GM19324 (cell line): ENCODE measurements around the gene CHMP4B.

Experiments
- ATAC-seq: cut with Tn5 transposase; IDR thresholded peaks from one replicate; pipeline ENCODE4 v1.9.1; 2021; ENCODE audit warnings: mild to moderate bottlenecking, moderate library complexity; ENCODE audit not compliant: unreplicated experiment, low FRiP score

CHMP4B gene, protein sequence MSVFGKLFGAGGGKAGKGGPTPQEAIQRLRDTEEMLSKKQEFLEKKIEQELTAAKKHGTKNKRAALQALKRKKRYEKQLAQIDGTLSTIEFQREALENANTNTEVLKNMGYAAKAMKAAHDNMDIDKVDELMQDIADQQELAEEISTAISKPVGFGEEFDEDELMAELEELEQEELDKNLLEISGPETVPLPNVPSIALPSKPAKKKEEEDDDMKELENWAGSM

DNA sequence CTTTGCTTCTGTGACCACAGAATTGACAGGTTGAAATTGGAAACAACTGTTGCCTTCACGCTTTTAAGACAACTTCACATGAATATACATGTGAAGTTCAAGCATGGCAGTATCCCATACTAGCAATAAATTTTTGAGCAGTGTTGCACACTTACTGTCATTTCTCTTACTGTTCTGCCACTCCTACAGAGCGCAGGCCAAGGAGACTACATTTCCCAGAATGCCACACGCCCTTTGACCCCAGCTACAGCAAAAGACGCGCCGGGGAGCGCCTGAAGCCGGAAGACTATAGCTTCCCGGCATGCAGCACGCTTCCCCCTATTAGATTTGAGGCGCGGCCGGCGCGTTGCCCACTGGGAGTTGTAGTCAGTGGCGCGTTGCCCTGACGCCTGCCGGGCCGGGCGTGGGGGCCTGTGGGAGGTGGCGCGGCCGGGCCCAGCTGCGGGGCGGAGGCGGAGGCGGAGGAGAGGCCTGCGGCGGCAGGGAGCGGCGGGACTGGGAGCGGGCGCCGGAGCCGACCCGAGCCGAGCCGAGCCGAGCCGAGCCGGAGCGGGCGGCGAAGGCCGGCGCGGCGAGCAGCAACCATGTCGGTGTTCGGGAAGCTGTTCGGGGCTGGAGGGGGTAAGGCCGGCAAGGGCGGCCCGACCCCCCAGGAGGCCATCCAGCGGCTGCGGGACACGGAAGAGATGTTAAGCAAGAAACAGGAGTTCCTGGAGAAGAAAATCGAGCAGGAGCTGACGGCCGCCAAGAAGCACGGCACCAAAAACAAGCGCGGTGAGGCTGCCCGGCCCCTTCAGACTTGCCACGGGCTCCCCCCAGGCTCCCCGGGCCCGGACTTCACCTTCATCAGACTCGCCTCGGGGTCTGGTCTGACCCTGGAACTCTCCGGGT lies at the start of gene CHMP4B:
TSS of gene CHMP4B (plus strand) at position 464 of the 891 bp plus-strand sequence. CDS start at position 585, 121 bp downstream.
- peak; percentile 96 for ATAC-seq

DNA sequence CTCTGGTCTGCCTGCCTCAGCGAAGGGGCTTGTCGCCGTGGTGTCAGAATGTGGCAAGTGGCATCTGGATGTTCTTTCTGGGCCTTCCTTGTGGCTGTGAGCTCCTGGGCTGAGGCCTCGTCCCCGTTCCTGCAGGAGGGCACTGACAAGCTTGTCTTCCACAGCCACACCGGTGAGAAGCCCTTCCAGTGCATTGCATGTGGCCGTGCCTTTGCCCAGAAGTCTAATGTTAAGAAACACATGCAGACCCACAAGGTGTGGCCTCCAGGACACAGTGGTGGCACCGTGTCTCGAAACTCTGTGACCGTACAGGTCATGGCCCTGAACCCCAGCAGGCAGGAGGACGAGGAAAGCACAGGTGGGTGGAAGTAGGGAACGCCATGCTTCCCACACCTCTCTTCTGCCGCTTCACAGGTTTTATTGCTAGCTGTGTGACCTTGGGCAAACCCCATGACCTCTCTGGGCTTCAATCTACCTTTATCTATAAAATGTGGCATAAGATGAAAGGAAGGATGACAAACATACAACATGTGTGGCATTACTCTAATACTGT lies 49.4 kb upstream of the CHMP4B start:
- ATAC-seq, result no peak

DNA sequence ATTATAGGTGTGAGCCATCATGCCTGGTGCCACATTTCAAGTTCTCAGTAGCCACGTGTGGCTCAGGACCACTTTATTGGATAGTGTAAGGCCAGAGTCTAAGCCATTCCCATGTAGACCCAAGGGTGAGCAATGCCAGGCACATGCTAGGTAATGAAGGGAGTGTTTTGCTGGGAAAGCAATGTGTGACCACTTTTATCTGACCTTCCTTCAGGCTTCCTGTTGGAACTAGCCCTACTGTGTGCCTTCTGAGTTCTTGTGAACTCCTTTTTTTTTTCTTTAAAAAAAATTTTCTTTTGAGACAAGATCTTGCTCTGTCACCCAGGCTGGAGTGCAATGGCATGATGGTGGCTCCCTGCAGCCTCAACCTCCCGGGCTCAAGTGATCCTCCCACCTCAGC lies 46.0 kb upstream of the CHMP4B start:
- no peak for ATAC-seq

DNA sequence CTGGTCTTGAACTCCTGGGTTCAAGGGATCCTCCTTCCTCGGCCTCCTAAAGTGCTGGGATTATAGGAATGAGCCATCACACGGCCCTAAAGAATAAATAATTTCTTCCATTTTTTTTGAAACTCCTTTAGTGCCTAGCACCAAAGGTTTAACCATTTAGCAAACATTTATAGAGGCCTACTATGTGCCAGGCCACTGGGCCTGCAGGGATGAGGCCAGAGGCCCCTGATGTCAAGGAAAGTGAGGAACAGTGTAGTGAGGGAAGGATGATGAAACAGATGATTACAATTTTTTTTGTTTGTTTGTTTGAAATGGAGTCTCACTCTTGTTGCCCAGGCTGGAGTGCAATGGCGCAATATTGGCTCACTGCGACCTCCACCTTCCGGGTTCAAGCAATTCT lies 45.6 kb upstream of the CHMP4B start:
- no peak for ATAC-seq

DNA sequence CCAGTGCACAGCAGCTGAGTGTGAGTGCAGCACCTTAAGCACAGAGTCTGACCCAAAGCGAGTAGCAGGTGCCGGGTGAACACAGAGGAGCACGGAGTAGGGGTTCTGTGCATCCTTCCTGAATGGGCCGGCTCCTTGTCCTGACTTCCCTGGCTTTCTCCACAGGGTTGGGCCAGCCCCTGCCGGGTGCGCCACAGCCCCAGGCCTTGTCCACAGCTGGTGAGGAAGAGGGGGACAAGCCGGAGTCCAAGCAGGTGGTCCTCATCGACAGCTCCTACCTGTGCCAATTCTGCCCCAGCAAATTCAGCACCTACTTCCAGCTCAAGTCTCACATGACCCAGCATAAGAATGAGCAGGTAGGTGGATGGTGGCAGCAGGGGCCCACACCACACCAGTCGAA lies 44.5 kb upstream of the CHMP4B start:
- ATAC-seq, result no peak

DNA sequence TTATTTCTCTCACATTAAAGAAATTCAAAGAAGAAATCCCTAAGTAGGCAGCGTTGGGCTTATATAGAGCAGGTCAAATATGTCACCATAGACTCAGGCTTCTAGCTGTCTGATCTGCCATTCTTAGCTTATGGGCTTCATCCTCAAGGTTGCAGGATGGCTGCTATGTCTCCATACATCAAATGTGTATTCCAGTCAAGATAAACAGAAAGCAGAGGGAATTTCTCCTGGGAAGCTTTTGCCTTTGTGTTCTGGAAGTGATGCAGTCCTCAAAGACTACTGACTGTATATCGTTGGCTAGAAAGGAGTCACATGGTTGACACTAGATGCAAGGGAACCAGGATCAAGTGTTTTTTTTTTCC lies 43.4 kb upstream of the CHMP4B start:
- no peak for ATAC-seq

DNA sequence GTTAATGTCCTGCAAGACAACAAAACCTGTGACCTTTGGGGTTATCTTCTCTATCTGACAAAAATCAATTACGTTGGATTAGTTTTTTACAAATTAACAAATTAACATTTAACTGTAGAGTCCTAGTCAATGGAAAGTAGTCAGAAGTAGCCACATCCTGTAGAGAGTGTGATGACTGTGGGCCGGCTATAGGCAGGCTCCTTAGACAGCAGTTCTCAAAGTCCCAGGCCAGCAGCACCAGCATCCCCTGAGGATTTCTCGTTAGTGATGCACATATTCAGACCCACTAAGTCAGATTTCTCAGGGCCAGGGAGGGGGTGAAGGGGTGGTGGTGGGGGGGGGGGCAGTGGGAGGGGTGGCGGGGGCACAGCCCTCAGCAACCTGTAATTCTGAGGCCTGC lies 42.1 kb upstream of the CHMP4B start:
- ATAC-seq, result no peak

DNA sequence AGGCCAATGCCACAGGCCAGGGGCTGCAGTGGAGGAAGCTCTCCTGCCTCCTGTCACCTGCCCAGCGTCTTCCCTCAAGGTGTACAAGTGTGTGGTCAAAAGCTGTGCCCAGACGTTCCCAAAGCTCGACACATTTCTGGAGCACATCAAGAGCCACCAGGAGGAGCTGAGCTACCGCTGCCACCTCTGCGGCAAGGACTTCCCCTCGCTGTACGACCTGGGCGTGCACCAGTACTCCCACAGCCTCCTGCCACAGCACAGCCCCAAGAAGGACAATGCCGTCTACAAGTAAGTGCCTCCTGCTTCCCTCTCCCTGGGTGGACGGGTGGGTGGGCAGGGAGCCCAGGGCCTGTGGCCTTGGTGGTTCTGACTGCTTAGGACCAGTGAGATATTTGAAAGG lies 41.1 kb upstream of the CHMP4B start:
- ATAC-seq, result no peak

DNA sequence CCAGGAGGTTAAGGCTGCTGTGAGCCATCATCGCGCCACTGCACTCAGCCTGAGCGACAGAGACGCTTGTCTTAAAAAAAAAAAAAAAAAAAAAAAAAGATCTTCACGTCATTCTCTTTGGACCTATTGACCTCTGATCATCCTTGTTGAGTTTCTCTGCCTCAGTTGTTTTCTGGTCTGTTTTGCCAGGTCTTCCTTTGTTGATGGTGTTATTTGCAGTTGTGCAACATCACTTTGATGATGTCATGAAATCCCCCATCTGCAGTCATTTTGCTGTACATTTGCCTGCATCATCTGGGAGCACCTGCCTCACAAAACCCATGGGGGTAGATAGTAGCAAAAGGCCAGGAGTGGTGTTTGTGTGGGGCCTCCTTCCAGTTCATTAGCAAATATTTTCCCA lies 39.2 kb upstream of the CHMP4B start:
- ATAC-seq, result no peak

DNA sequence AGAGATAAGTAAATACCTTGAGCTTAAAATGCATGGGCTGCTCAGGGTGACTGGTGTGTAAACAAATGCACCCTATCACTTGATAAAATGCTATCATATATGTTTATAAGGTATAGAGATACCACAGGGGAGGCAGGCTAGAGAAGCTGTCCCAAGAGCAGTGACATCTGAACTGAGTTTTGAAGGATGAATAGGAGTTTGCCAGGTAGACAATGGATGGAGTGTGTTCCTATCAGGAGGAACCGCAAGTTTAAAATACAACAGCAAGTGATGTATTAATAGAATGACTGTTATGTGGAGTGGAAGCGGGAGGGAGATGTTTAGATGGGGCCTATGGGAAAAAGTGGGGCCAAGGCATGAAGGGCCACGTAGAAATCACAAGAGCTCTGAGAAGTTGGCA lies 38.7 kb upstream of the CHMP4B start:
- no peak for ATAC-seq

DNA sequence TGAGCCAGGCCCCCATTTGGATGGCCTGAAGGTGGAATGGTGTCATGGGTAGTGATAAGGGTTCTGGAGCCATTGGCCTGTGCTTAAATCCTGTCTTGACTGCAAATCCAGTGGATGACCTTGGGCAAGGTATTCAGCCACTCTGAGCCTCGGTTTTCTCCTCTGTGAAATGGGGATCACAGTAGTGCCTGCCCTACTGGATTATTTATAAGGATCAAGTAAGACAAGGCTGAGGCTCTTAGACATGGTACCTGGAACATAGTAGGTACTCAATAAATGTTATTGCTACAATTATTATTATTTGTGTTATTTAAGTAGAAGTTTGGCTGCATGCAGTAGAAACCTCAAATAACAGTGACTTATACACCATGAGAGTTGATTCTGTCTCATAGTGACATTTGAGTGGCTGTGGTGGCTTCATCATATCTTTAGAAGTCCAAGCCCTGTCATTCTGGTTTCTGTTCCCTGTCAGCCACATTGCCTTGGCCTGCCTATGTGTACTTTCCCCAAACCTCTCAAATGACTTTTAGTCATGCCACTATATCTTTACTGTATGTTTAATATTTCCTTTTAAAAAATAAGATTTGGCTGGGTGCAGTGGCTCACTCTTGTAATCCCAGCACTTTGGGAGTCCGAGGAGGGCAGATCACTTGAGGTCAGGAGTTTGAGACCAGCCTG lies 37.6 kb upstream of the CHMP4B start:
- no peak for ATAC-seq

DNA sequence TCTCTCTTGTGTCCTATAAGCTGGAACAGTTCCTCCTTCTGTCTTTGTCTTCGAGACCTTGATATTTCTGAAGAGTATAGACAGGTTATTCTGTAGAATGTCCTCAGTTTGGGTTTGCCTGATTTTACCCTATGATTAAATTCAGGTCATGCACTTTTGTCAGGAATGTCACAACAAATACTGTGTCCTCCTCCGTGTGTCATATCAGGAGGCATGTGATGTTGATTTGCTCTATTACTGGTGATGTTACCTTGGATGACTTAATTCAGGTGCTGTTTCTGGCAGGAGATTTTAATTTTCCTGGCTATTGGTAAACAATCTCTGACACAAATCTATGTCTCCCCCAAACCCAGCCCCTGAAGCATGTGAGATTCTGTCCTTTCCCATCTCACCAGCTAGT lies 33.3 kb upstream of the CHMP4B start:
- ATAC-seq, result no peak

DNA sequence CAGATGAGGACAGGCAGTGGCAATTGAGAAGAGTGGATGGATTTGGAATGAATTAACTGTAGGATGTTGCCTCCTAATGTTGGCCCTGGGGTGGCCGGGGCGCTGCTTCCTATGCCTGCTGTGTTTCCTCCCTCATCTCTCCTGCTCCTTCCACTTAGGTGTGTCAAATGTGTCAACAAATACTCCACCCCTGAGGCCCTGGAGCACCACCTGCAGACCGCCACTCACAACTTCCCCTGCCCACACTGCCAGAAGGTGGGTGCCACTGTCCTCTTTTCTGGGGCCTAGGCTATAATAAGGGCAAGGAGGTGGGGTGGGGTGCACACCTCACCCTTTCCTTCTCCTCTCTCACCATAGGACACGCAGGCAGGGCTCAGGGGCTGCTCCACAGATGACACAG lies 30.0 kb upstream of the CHMP4B start:
- ATAC-seq, result no peak

DNA sequence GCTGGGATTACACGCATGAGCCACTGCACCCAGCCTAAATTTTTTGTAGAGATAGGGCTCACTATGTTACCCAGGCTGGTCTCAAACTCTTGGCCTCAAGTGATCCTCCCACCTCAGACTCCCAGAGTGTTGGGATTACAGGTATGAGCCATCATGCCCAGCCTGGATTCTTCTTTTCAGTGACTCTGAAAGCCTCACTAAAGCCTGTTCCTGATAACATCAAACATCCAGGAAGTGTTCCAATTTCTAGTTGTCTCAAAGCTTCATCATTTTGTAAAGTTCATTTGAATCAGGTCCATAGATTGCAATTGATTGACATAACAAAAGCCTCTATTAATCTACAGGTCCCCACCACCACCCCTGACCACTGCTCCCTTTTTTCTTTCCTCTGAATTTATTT lies 29.2 kb upstream of the CHMP4B start:
- no peak for ATAC-seq

DNA sequence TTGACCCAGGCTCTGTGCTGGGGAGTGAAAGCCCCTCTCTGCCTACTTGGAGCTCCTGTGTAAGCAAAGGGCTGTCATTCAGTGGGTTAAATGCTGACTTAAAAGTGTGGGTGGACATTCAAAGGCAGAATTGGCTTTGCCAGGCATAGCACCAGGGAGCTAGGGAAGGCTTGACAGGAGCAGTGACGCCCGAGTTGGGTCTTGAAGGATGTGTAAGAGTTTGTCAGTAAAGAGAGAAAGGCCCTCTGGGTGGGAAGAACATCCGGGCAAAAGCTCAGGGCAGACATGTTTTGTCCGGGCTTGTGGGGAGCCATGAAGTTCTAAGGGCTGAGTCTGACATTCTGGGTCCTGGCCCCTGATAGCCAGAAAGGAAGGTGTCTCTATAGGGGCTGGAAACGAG lies 27.9 kb upstream of the CHMP4B start:
- no peak for ATAC-seq

DNA sequence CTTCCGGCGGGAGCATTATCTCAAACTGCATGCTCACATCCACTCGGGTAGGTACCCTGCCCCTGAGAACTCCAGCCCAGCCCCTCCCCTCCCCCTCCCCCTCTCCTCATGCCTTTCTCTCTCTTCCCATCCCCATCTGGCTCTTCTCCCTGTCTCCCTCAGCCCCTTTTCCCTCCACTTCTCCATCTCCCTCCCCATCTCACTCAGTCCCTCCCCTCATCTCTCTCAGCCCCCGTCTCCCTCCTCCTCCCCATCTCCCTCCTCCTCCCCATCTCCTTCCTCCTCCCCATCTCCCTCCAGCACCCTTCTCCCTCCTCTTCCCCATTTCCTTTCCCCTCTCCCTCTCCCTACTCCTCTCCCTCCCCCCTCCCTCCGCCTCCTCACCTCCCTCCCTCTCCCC lies 27.3 kb upstream of the CHMP4B start:
- no peak for ATAC-seq

DNA sequence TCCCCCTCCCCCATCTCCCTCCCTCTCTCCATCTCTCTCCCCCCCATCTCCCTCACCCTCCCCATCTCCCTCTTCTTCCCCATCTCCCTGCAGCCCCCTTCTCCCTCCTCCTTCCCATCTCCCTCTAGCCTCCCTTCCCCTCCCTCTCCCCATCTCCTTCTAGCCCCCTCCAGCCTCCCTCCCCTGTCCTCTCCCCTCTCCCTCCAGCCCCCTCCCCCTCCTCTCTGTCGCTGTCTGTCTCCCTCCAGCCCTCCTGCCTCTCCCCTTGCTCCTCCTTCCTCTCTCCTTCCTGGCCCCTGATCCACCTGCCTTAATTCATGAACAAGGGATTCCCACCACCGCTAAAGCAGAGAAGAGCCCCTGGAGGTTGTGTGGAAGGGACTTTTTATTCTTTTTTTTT lies 26.9 kb upstream of the CHMP4B start:
- ATAC-seq, result no peak

DNA sequence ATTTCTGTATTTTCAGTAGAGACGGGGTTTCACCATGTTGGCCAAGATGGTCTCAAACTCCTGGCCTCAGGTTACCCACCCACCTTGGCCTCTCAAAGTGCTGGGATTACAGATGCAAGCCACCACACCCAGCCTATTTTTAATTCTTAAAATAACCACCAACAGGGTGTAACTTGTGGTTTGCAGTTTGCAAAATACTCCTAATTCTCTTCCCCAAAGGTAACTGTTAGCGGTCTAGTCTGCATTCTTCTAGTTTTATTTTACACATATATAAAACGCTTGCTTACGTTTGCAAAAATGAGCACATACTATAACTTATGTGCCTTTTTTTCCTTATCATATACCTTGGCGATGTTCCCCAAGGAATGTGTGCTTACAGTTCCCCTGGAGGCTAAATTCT lies 25.6 kb upstream of the CHMP4B start:
- ATAC-seq, result no peak

DNA sequence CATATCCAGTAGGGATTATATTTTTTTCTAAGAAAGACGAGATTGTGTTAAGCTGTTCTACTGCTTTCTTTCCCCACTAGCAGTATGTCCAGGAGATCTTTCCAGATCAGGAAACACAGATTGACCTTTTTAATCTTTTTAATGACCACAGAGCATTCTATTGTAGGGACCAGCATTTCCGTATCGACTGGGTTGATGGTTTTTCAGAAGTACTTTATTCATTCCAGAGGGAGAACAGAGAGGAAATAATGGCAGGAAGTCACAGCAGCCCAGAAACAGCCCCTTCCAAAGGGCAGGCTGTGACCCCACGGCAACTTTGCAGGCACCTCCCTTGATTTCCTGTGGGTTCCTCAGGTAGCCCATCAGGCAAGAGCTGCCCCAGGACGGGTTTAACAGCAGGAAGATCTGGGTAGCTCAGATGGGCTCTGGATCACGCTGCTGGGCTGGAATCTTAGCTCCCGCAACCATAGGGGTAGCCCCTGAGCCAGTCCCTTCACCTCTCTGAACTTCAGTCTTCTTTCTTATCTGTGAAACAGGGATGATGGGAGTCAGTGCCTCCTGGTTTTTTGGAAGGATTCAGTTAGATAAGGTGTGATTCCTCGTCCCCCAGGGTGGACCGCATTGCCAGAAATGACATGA lies 23.8 kb upstream of the CHMP4B start:
- ATAC-seq, result no peak

DNA sequence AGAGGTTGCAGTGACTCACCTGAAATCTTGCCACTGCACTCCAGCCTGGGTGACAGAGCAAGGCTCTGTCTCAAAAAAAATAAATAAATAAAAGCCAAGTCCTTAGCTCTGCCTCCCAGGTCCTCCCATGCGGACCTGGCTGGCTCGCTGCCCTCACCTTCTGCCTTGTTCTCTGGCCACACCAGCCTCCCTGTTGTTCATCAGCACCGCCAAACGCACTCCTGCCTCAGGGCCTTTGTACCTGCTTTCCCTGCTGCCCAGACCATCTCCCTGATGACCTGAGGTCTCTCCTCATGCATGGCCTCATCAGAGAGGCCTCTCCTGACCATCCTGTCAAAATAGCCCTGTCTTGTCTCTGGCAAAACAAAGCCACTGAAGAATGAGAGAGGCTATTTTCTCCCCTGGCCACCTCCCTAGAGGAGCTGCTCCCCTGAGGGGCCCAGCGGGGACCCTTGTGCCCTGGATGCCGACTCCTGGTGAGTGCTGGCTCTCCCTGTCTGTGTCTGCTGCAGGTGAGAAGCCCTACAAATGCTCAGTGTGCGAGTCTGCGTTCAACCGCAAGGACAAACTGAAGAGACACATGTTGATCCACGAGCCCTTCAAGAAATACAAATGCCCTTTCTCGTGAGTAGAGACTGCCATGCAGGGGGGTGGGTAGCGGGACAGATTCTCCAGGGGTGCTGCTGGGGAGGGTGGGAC lies 22.6 kb upstream of the CHMP4B start:
- no peak for ATAC-seq
